GM15510 (cell line): ENCODE data around the gene TNS3.

Source experiments
- POLR2A ChIP-seq: IDR thresholded peaks from 3 replicates; pipeline ENCODE4 v1.6.1; 2011; ENCODE audit warnings: borderline replicate concordance; ENCODE audit not compliant: insufficient read length; ENCODE audit errors: extremely low read depth

Gene TNS3

GRCh38 chr7:47241112-47242065 is 340.5 kb downstream of the TNS3 start:
- TF ChIP-seq POLR2A: no peak

GRCh38 chr7:47239931-47240421 is 341.9 kb downstream of the TNS3 start:
- no peak for TF ChIP-seq POLR2A

GRCh38 chr7:47239034-47239433 is 342.9 kb downstream of the TNS3 start:
- TF ChIP-seq POLR2A: no peak

- no peak for TF ChIP-seq POLR2A
These were observed 345.3 kb downstream of the TNS3 start for GRCh38 chr7:47236480-47237129.

- no peak for TF ChIP-seq POLR2A
These were observed 347.9 kb downstream of the TNS3 start for GRCh38 chr7:47233996-47234395.

- TF ChIP-seq POLR2A: no peak
These were observed 349.0 kb downstream of the TNS3 start for GRCh38 chr7:47232751-47233412.

GRCh38 chr7:47231627-47232026 is 350.3 kb downstream of the TNS3 start:
- no peak for TF ChIP-seq POLR2A

- no peak for TF ChIP-seq POLR2A
These were observed 350.9 kb downstream of the TNS3 start for GRCh38 chr7:47231032-47231431.

- TF ChIP-seq POLR2A: no peak
These were observed 353.4 kb downstream of the TNS3 start for GRCh38 chr7:47228386-47229014.

GRCh38 chr7:47227762-47228177 is 354.1 kb downstream of the TNS3 start:
- TF ChIP-seq POLR2A: no peak

- no peak for TF ChIP-seq POLR2A
These were observed 355.2 kb downstream of the TNS3 start for GRCh38 chr7:47226696-47227095.

GRCh38 chr7:47225387-47226131 is 356.4 kb downstream of the TNS3 start:
- TF ChIP-seq POLR2A: no peak
